GM21723 (cell line): Measurements from ENCODE around the gene ICOS.
"Not testable (repeated sequence)": the region's sequence is repeated elsewhere in the genome, so short reads cannot be mapped to it uniquely, and the experiment has no call there.

Experiments used
- ATAC-seq: cut with Tn5 transposase; IDR thresholded peaks from one replicate; pipeline ENCODE4 v1.9.1; 2021; ENCODE audit warnings: mild to moderate bottlenecking, moderate library complexity; ENCODE audit not compliant: unreplicated experiment

Gene ICOS

DNA sequence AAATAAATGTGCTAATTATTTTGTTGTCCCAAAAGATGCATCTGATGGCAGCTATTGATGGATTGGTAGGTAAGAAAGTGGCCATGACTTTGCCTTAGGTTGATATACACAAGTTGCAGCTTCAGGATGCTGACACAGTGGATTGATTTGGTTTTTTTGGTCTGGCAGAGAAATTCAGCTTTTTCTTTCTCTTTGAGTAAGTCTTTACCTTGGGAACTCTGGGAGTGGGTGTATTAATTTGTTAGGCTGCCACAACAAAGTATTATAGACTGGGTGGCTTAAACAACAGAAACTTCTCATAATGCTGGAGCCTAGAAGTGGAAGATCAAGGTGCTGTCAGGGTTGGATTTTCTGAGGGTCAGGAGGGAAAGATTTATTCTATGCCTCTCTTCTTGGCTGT is 19.8 kb upstream of the ICOS start:
- ATAC-seq, result no peak

DNA sequence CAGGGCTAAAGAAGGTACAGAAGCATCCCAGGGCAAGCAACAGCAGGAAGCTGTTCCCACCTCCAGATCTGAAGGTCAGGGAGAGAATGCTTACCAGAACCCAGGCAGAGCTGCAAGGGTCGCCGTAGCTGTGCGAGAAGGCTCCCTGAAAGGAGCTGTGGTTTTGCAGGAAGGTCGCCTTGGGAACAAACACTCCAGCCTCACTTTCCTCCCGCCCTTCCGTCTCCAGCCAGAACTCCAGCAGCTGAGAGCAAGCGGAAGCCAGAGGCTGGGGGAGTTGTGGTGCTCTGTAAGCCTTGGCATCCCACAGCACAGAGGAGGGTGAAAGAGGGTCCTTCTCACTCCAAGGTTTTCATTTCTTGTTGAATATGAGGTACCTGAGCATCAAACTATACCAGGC is 18.3 kb upstream of the ICOS start:
- ATAC-seq, result no peak

DNA sequence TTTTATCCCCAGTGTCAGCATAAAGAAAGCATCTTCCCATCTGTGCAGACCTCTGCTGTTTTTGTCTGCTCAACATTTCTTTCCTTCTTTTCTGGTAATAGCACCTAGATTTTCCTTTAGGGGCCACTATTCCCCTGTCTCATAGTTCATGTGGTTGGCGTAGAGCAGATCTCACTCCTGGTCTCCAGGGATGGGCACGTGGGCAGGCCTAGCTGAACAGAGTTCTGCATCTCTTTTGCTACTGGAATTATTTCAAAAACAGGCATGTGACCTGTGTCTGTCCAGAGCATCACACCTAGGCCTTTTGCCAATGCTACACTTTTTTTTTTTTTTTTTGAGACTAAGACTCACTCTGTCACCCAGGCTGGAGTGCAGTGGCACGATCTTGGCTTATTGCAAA is 17.7 kb upstream of the ICOS start:
- no peak for ATAC-seq

DNA sequence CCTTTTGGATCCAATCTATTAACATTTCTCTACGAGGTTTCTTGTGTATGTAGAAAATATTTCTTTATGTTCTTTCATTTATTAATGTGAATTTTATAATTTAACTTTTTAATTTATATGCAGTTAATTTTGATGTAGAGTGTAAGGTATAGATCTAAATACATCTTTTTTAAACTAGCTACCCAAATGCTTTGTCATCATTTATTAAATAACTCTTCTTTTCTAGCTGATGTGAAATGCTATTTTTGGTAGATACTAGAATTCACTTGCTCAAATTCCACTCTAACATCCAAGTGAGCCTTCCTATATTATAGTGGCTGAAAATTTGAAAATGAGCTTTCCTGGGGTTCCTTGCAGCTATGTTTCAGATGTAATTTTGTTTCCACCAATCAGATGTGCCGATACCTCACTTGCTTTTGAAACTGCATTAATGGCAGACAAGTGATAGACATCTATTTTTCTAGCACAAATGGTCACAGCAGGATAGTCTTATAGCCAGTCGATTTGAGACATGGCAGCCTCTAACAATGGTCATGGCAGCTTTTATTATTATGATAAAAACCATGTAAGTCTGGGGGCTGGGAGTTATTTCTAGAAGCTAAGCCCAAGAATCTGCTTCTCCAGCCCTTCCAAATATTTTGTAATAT is 10.9 kb upstream of the ICOS start:
- no peak for ATAC-seq

DNA sequence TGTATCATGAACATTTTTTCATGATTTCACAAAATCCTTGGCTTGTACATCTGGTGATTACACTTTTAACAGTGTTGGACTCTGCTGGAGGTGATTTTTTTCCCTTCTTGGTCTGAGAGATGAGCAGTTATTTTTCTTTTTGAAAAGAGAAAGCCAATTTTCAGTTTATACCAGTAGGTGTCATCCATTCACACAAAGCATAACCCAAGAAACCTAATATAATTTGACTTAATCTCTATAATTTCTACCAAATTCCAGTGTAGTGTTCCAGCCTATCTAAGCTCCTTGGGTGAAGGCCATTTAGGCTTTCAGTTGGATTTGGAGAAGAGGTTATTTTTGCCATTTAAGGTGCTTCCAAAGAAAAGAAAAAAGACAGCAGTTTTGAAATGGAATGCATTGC is 7.7 kb upstream of the ICOS start:
- no peak for ATAC-seq

DNA sequence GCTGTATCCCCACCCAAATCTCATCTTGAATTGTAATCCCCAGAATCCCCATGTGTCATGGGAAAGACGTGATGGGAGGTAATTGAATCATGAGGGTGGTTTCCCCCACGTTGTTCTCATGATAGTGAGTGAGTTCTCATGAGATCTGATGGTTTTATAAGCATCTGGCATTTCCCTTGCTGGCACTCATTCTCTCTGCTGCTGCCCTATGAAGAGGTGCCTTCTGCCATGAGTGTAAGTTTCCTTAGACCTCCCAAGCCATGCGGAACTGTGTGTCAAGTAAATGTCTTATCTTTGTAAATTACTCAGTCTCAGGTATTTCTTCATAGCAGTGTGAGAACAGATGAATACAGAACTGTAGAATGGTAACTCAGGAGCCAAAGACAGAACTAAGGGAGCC is 5.3 kb upstream of the ICOS start:
- ATAC-seq, result not testable (repeated sequence)

DNA sequence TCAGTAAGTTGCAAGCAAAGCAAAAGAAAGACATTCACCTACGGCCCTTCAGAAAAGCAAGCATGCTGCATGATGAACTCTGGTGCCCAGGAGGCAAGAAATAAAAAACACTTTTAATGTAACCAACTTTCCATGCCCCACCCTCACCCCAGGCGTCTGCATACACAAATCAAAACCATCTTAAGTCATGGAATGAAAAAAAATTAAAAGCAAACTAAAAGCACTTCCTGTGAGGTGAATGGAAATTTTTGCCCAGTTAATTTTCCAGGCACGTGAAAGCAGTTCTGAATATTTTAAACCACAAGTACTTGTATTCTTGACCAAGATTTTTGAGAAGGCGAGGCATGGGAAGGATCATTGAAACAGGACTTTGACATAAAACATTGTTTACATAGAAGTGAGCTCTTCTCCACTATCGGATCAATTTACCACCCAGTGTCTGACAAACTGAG is 2.5 kb upstream of the ICOS start:
- no peak for ATAC-seq

- ATAC-seq, result no peak
Measured at GRCh38 chr2:203934711-203935438, 1.7 kb upstream of the ICOS start.

DNA sequence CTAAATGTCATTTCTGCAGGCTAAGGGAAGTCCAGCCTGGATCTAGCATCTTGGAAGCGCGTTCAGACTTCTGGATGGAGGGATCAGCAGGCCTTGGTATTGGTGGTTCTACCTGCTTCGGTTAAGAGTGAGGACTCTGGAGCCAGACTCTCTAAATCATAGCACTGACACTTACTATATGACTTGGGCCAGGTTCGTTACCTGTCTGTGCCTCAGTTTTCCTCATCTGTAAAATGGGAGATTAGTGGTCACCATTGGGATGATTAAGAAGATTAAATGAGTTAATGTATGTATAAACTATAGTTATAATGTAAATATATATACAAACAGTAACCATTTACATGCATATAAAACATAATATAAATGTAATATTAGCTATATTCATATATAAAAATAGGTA is 995 bp upstream of the ICOS start:
- no peak for ATAC-seq

GRCh38 chr2:203936949-203937348 is 386 bp downstream of the ICOS start:
- ATAC-seq, result no peak

DNA sequence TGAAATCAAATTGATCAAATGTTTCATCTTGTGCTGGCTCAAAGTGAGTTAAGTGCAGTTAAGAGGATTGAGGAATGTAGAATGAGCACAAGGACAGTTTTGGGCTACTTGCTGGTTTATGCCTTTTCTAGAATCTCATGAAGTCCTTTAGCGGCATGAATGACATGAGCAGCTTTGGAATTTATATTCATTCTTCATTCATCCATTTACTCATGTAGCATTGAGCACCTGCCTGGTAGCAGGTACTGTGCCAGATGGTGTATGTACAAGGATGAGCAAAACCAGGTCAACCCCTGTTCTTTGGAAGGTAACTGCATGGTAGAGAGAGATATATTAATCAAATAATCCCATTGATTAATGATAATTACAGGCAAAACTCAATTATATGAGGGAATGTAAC is 1.2 kb downstream of the ICOS start:
- no peak for ATAC-seq

GRCh38 chr2:203940039-203940438 is 3.5 kb downstream of the ICOS start:
- ATAC-seq, result no peak

DNA sequence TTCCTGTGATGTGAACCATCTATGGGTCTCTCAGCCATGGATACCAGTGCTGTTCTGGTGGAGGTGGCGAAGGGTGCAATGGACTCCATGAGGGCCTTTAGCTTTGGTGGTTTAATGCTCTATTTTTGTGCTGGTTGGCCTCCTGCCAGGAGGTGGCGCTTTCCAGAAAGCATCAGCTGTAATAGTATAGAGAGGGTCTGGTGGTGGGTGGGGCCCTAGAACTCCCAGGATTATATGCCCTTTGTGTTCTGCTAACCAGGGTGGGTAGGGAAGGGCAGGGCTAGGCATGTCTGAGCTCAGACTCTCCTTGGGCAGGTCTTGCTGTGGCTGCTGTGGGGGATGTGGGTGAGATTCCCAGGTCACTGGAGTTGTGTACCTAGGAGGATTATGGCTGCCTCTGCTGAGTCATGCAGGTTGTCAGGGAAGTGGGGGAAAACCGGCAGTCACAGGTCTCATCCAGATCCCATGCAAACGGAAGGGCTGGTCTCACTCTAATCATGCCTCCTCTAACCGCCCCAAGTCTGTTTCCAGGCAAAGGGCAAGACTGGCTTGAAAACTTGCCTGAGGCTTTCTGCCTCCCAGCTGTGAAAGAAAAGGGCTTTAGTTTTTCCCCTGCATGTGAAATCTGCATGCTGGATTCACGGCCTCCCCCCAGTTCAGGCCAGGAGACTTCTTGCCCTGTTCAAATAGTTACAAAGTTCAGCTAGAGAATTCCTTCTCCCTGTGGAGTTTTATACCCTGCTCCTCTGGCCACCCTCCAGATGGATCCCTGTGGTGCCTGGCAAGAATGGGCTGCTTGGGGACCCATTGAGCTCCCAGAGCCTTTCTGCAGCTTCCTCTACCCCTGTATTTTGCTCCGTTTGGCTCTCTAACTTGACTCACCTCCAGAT is 7.2 kb downstream of the ICOS start:
- ATAC-seq, result not testable (repeated sequence)

DNA sequence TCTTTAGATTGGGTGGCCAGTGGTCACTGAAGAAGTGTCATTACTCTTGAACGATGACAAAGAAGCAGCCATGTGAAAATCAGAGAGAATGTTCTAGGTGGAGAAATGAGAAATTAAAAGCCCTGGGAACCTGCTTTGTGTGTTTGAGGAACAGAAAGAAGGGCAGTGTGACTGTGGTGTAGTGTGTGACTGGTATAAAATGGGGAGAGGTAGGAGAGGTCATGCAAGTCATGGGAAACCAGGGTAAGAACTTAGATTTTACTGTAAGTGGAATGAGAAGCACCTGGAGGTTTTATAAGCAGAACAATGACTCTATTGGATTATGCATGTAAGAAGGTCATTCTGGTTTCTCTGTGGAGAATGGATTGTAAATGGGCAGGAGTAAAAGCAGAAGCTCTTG is 12.2 kb downstream of the ICOS start:
- ATAC-seq, result peak; percentile 68

DNA sequence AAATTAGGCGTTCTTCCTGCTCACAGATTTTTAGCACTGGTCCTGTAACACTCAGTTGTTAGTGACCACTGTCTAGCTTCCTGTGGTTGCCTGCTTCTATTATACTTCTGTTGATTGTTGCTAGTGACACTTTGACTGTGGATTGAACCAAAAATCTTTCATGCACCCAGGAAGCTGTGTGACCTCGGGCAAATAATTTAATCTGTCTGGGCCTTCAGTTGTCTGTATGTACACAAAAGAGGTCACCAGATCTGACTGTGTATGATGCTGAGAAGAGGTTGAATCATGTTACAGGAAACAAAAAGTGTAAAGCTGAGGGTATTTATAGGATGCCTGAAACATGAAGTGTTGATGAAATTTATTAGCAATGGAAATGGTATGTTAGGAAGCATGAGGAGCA is 12.7 kb downstream of the ICOS start:
- ATAC-seq, result peak; percentile 14

GRCh38 chr2:203951366-203951902 is 14.9 kb downstream of the ICOS start:
- ATAC-seq, result no peak

GRCh38 chr2:203959265-203959664 is 22.7 kb downstream of the ICOS start:
- no peak for ATAC-seq

DNA sequence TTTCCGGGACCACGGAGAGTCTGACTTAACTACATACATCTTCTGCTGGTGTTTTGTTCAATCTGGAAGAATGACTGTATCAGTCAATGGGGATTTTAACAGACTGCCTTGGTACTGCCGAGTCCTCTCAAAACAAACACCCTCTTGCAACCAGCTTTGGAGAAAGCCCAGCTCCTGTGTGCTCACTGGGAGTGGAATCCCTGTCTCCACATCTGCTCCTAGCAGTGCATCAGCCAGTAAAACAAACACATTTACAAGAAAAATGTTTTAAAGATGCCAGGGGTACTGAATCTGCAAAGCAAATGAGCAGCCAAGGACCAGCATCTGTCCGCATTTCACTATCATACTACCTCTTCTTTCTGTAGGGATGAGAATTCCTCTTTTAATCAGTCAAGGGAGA is 23.1 kb downstream of the ICOS start:
- no peak for ATAC-seq

GRCh38 chr2:203960811-203961210 is 24.2 kb downstream of the ICOS start:
- no peak for ATAC-seq

GRCh38 chr2:203965190-203965589 is 28.6 kb downstream of the ICOS start:
- ATAC-seq, result not testable (repeated sequence)

- no peak for ATAC-seq
Measured at GRCh38 chr2:203971251-203971650, 34.7 kb downstream of the ICOS start.
